ENCODE measurements around the gene TACC2.
"Not testable (repeated sequence)": the region's sequence is repeated elsewhere in the genome, so short reads cannot be mapped to it uniquely, and the experiment has no call there.

TACC2 gene

GRCh38 chr10:122201401-122201800 lies 212.4 kb downstream of the TACC2 start:
- Histone ChIP-seq H3K9ac (ENCODE audit: low read length) (no peak overlapping the region), H3K36me3 (ENCODE audit: insufficient read depth, low read length) (peaks cover 16% of the 10 kb centered on the region), H3K9me3 (ENCODE audit: low read length) (no peaks in the 10 kb centered on the region), H3K27ac (ENCODE audit: low read depth, low read length) (no peak overlapping the region), H3K27me3 (ENCODE audit: control insufficient read depth in 1 of 2, insufficient read depth in 2 of 2, low read length in 2 of 2) (no peaks in the 10 kb centered on the region), H3K4me1 (ENCODE audit: insufficient read depth, low read length) (no peaks in the 10 kb centered on the region), H3K4me3 (ENCODE audit: low read depth in 1 of 2, low read length in 2 of 2) (no peak overlapping the region)

- not testable (repeated sequence) for H3K27ac ChIP-seq (ENCODE audit: low read depth, low read length); H3K4me1 ChIP-seq (ENCODE audit: insufficient read depth, low read length); H3K4me3 ChIP-seq (ENCODE audit: low read depth in 1 of 2, low read length in 2 of 2); H3K9me3 ChIP-seq (ENCODE audit: low read length); H3K9ac ChIP-seq (ENCODE audit: low read length); H3K27me3 ChIP-seq (ENCODE audit: control insufficient read depth in 1 of 2, insufficient read depth in 2 of 2, low read length in 2 of 2)
- H3K36me3 ChIP-seq (ENCODE audit: insufficient read depth, low read length), result peaks cover 16% of the 10 kb centered on the region
Measured at GRCh38 chr10:122203180-122203579, 214.2 kb downstream of the TACC2 start.

- H3K4me1 ChIP-seq (ENCODE audit: insufficient read depth, low read length), result no peaks in the 10 kb centered on the region
- H3K4me3 ChIP-seq (ENCODE audit: low read depth in 1 of 2, low read length in 2 of 2), result no peak overlapping the region
- H3K27ac ChIP-seq (ENCODE audit: low read depth, low read length), result no peak overlapping the region
- H3K9me3 ChIP-seq (ENCODE audit: low read length), result no peaks in the 10 kb centered on the region
- H3K36me3 ChIP-seq (ENCODE audit: insufficient read depth, low read length), result peaks cover 7% of the 10 kb centered on the region
- no peaks in the 10 kb centered on the region for H3K27me3 ChIP-seq (ENCODE audit: control insufficient read depth in 1 of 2, insufficient read depth in 2 of 2, low read length in 2 of 2)
- H3K9ac ChIP-seq (ENCODE audit: low read length), result no peak overlapping the region
Measured at GRCh38 chr10:122204691-122205489, 215.9 kb downstream of the TACC2 start.

DNA sequence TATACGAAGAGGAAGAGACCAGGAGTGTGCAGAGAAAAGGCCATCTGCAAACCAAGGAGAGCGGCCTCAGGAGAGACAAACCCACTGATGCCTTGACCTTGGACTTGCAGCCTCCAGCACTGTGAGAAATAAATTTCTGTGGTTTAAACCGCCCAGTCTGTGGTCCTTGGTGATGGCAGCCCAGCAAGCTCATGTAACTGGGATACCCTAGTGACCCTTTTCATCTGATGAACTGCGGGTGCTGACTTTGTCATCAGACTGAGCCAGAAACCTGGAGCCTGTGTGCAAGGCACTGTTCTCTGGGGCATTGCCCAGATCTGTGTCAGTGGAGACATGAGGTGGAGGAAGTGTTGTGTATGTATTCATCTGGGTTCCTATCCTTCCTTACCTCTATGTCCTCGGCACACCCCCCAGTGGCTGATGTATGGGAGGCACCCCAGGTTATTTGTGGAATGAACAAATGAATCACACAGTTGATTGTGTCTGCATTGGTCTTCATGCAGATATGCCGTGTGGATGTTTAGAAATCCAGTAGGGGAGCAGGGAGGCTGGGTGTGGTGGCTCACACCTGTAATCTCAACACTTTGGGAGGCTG lies 217.6 kb downstream of the TACC2 start:
- no peak overlapping the region for H3K4me3 ChIP-seq (ENCODE audit: low read depth in 1 of 2, low read length in 2 of 2)
- no peaks in the 10 kb centered on the region for H3K4me1 ChIP-seq (ENCODE audit: insufficient read depth, low read length)
- no peaks in the 10 kb centered on the region for H3K27me3 ChIP-seq (ENCODE audit: control insufficient read depth in 1 of 2, insufficient read depth in 2 of 2, low read length in 2 of 2)
- H3K9me3 ChIP-seq (ENCODE audit: low read length), result no peaks in the 10 kb centered on the region
- no peak overlapping the region for H3K27ac ChIP-seq (ENCODE audit: low read depth, low read length)
- H3K9ac ChIP-seq (ENCODE audit: low read length), result no peak overlapping the region
- H3K36me3 ChIP-seq (ENCODE audit: insufficient read depth, low read length), result peaks cover 18% of the 10 kb centered on the region

DNA sequence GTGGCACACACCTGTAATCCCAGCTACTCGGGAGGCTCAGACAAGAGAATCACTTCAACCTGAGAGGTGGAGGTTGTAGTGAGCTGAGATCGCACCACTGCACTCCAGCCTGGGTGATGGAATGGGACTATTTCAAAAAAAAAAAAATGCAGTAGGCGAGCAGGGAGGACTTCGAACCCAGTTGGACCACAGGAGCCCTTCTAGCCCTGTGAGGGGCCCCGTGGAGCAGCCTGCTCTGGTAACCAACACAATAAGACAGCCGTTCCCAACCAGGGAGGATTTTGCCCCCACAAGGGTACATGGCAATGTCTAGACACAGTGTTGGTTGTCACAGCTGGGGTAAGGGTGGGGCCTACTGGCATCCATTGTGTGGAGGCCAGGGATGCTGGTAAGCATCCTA lies 218.2 kb downstream of the TACC2 start:
- Histone ChIP-seq H3K4me3 (ENCODE audit: low read depth in 1 of 2, low read length in 2 of 2) (no peak overlapping the region), H3K36me3 (ENCODE audit: insufficient read depth, low read length) (peaks cover 20% of the 10 kb centered on the region), H3K9ac (ENCODE audit: low read length) (no peak overlapping the region), H3K27ac (ENCODE audit: low read depth, low read length) (no peak overlapping the region), H3K4me1 (ENCODE audit: insufficient read depth, low read length) (no peaks in the 10 kb centered on the region), H3K9me3 (ENCODE audit: low read length) (no peaks in the 10 kb centered on the region), H3K27me3 (ENCODE audit: control insufficient read depth in 1 of 2, insufficient read depth in 2 of 2, low read length in 2 of 2) (no peaks in the 10 kb centered on the region)

DNA sequence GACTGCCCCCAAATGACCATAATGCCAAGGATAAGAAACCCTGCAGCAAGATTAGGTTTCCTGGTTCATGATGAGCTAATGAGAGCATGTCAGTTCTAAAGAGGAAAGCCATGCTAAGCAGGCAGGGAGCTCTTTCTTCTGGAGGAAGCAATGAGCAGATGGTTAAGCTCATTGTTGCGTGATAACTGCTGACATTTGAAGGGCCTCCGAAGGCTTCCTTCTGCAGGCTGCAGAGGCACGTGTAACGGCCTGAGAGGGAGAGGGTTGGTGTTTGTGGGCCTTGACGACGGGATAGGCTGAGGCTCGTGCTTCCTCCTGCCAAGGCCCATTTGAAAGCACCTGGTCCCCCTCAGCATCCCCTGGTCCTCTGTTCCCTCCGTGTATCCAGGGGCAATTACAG lies 218.6 kb downstream of the TACC2 start:
- no peak overlapping the region for H3K27ac ChIP-seq (ENCODE audit: low read depth, low read length)
- H3K27me3 ChIP-seq (ENCODE audit: control insufficient read depth in 1 of 2, insufficient read depth in 2 of 2, low read length in 2 of 2), result no peaks in the 10 kb centered on the region
- no peak overlapping the region for H3K9ac ChIP-seq (ENCODE audit: low read length)
- H3K36me3 ChIP-seq (ENCODE audit: insufficient read depth, low read length), result peaks cover 20% of the 10 kb centered on the region
- no peaks in the 10 kb centered on the region for H3K9me3 ChIP-seq (ENCODE audit: low read length)
- H3K4me3 ChIP-seq (ENCODE audit: low read depth in 1 of 2, low read length in 2 of 2), result no peak overlapping the region
- no peaks in the 10 kb centered on the region for H3K4me1 ChIP-seq (ENCODE audit: insufficient read depth, low read length)

DNA sequence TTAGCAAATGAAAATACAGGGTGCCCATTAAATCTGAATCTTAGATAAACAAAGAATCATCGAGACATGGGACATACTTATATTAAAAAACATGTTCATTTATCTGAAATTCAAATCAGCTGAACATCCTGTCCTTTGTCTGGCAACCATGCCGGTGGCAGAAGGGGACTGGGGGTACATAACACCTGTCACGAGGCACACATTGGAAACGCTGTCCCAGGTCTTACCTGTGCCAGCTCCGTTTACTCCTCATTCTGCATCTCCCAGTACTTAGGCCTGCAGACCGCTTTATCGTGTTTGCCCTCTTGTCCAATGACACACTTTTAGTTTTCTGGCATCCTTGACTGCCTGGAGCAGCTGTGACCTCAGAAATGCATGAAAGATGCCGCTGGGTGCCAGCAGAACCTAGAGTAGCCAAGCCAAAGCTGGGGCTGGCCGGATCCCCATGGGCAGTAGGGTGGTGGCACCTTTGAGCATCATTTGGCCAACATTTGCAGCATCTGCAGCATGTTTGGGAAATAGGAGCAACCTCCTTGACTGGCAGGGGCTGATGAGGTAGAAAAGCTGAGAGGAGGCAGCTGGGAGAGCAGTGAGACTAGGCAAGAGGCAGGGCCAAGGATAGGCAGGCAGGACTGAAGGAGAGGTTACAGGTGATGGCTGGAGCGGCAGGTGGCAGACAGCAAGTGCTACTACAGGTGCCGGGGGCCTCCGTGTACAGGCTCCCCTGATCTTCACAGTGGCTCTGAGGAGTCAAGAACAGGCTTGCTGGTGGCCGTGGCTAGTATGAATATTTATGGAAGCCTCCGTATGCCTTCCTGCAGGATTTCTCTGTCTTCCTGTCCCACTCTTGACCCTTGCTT lies 219.8 kb downstream of the TACC2 start:
- no peaks in the 10 kb centered on the region for H3K27me3 ChIP-seq (ENCODE audit: control insufficient read depth in 1 of 2, insufficient read depth in 2 of 2, low read length in 2 of 2)
- no peak overlapping the region for H3K27ac ChIP-seq (ENCODE audit: low read depth, low read length)
- H3K9me3 ChIP-seq (ENCODE audit: low read length), result no peaks in the 10 kb centered on the region
- peaks cover 20% of the 10 kb centered on the region for H3K36me3 ChIP-seq (ENCODE audit: insufficient read depth, low read length)
- H3K4me1 ChIP-seq (ENCODE audit: insufficient read depth, low read length), result no peaks in the 10 kb centered on the region
- H3K4me3 ChIP-seq (ENCODE audit: low read depth in 1 of 2, low read length in 2 of 2), result no peak overlapping the region
- H3K9ac ChIP-seq (ENCODE audit: low read length), result no peak overlapping the region

DNA sequence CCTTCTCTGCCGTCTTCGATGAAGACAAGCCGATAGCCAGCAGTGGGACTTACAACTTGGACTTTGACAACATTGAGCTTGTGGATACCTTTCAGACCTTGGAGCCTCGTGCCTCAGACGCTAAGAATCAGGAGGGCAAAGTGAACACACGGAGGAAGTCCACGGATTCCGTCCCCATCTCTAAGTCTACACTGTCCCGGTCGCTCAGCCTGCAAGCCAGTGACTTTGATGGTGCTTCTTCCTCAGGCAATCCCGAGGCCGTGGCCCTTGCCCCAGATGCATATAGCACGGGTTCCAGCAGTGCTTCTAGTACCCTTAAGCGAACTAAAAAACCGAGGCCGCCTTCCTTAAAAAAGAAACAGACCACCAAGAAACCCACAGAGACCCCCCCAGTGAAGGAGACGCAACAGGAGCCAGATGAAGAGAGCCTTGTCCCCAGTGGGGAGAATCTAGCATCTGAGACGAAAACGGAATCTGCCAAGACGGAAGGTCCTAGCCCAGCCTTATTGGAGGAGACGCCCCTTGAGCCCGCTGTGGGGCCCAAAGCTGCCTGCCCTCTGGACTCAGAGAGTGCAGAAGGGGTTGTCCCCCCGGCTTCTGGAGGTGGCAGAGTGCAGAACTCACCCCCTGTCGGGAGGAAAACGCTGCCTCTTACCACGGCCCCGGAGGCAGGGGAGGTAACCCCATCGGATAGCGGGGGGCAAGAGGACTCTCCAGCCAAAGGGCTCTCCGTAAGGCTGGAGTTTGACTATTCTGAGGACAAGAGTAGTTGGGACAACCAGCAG lies 221.7 kb downstream of the TACC2 start:
- H3K4me1 ChIP-seq (ENCODE audit: insufficient read depth, low read length), result no peaks in the 10 kb centered on the region

DNA sequence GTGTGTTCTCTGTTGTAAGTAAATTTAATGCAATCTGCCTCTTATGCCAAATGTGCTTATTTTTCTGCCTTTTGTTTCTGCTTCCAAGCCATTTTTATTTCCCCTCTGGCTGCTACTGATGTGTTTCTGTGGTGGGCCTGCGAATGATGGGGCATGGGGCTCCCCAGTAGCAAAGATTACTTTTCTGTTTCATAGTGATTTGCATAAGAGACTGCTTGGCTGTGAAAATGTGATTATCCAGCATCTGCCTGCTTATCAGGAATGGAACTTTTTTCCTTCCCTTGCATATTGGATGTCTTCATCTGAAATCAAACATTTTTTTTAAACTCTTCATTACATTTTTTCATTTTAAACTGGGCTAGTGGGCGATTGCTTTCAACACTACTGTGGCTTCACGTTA lies 224.4 kb downstream of the TACC2 start:
- Histone ChIP-seq H3K9ac (ENCODE audit: low read length) (no peak overlapping the region), H3K4me1 (ENCODE audit: insufficient read depth, low read length) (no peaks in the 10 kb centered on the region), H3K27me3 (ENCODE audit: control insufficient read depth in 1 of 2, insufficient read depth in 2 of 2, low read length in 2 of 2) (no peaks in the 10 kb centered on the region), H3K27ac (ENCODE audit: low read depth, low read length) (no peak overlapping the region), H3K36me3 (ENCODE audit: insufficient read depth, low read length) (peaks cover 36% of the 10 kb centered on the region), H3K9me3 (ENCODE audit: low read length) (no peaks in the 10 kb centered on the region), H3K4me3 (ENCODE audit: low read depth in 1 of 2, low read length in 2 of 2) (no peak overlapping the region)

More for the DNA sequence above, 221.7 kb downstream of the TACC2 start:
- Histone ChIP-seq H3K4me3 (ENCODE audit: low read depth in 1 of 2, low read length in 2 of 2) (no peak overlapping the region), H3K27me3 (ENCODE audit: control insufficient read depth in 1 of 2, insufficient read depth in 2 of 2, low read length in 2 of 2) (no peaks in the 10 kb centered on the region), H3K9me3 (ENCODE audit: low read length) (no peaks in the 10 kb centered on the region), H3K36me3 (ENCODE audit: insufficient read depth, low read length) (peaks cover 20% of the 10 kb centered on the region), H3K27ac (ENCODE audit: low read depth, low read length) (no peak overlapping the region), H3K9ac (ENCODE audit: low read length) (no peak overlapping the region)

- Histone ChIP-seq H3K4me1 (ENCODE audit: insufficient read depth, low read length) (no peaks in the 10 kb centered on the region), H3K36me3 (ENCODE audit: insufficient read depth, low read length) (peaks cover 40% of the 10 kb centered on the region), H3K4me3 (ENCODE audit: low read depth in 1 of 2, low read length in 2 of 2) (no peak overlapping the region), H3K27me3 (ENCODE audit: control insufficient read depth in 1 of 2, insufficient read depth in 2 of 2, low read length in 2 of 2) (no peaks in the 10 kb centered on the region), H3K9me3 (ENCODE audit: low read length) (no peaks in the 10 kb centered on the region), H3K27ac (ENCODE audit: low read depth, low read length) (no peak overlapping the region), H3K9ac (ENCODE audit: low read length) (no peak overlapping the region)
Measured at GRCh38 chr10:122213766-122214165, 224.8 kb downstream of the TACC2 start.

DNA sequence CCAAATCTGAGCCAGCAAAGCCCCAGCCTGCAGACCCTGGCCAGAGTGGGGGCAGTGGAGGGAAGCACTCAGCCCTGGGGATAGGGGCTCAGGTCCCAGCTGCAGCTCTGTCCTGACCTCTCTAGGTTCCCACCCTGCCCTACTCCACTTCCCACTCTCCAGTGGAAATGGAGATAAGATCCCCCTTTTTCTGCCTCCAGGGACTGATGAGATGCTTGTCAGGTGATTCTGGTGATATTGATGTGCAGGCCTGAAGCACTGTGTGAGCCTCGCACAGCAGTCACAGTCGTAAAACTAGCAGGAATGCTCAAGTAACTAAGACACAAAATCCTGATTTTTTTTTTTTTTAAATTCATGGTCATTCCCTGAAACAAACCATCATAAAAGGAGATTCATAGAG lies 227.1 kb downstream of the TACC2 start:
- H3K4me1 ChIP-seq (ENCODE audit: insufficient read depth, low read length), result no peaks in the 10 kb centered on the region
- H3K27me3 ChIP-seq (ENCODE audit: control insufficient read depth in 1 of 2, insufficient read depth in 2 of 2, low read length in 2 of 2), result no peaks in the 10 kb centered on the region
- H3K4me3 ChIP-seq (ENCODE audit: low read depth in 1 of 2, low read length in 2 of 2), result no peak overlapping the region
- H3K9me3 ChIP-seq (ENCODE audit: low read length), result no peaks in the 10 kb centered on the region
- H3K9ac ChIP-seq (ENCODE audit: low read length), result no peak overlapping the region
- H3K27ac ChIP-seq (ENCODE audit: low read depth, low read length), result no peak overlapping the region
- H3K36me3 ChIP-seq (ENCODE audit: insufficient read depth, low read length), result peaks cover 40% of the 10 kb centered on the region
